Endodermal cell (in vitro differentiated cells): ENCODE results near the gene C14orf119. TPM values are rescaled to one million over a fixed set of nuclear protein-coding genes. Genes with fewer than 3 reads are reported as not detected.

Experiments
- DNase-seq: peaks from one replicate; pipeline ENCODE4 v3.0.0-alpha.2; 2017
- H3K27ac ChIP-seq: 2 replicates; pipeline ENCODE4 v1.5.1; 2013; ENCODE audit warnings: mild to moderate bottlenecking, low read depth, low read length, moderate library complexity
- H3K27me3 ChIP-seq: 2 replicates; pipeline ENCODE4 v1.6.1; 2013; ENCODE audit warnings: mild to moderate bottlenecking, low read length, moderate library complexity; ENCODE audit not compliant: insufficient read depth, control insufficient read depth, poor library complexity, severe bottlenecking
- H3K36me3 ChIP-seq: 2 replicates; pipeline ENCODE4 v1.7.0; 2013; ENCODE audit warnings: mild to moderate bottlenecking, low read length, moderate library complexity; ENCODE audit not compliant: control insufficient read depth, insufficient read depth
- H3K4me1 ChIP-seq: one replicate; pipeline ENCODE4 v1.7.0; 2013; ENCODE audit warnings: low read length; ENCODE audit not compliant: control insufficient read depth, insufficient read depth
- H3K4me3 ChIP-seq: 2 replicates; pipeline ENCODE4 v1.5.1; 2013; ENCODE audit warnings: mild to moderate bottlenecking, low read length, moderate library complexity
- H3K9ac ChIP-seq: 2 replicates; pipeline ENCODE4 v1.6.1; 2013; ENCODE audit warnings: mild to moderate bottlenecking, low read length, moderate library complexity; ENCODE audit not compliant: poor library complexity, severe bottlenecking; ENCODE audit errors: extremely low read depth
- H3K9me3 ChIP-seq: 2 replicates; pipeline ENCODE4 v1.6.1; 2013; ENCODE audit warnings: mild to moderate bottlenecking, low read length, moderate library complexity; ENCODE audit not compliant: control insufficient read depth
- H3K27ac Mint-ChIP-seq: 2 replicates; pipeline ENCODE4 v1.8.0; 2020; ENCODE audit warnings: mixed read lengths
- H3K27me3 Mint-ChIP-seq: 2 replicates; pipeline ENCODE4 v1.8.0; 2021; ENCODE audit warnings: mild to moderate bottlenecking, mixed read lengths; ENCODE audit not compliant: insufficient read depth
- H3K36me3 Mint-ChIP-seq: 2 replicates; pipeline ENCODE4 v1.8.0; 2020; ENCODE audit warnings: low read depth, mixed read lengths
- H3K4me1 Mint-ChIP-seq: 2 replicates; pipeline ENCODE4 v1.8.0; 2020; ENCODE audit warnings: mixed read lengths
- H3K4me3 Mint-ChIP-seq: 2 replicates; pipeline ENCODE4 v1.8.0; 2020; ENCODE audit warnings: mild to moderate bottlenecking, moderate library complexity, mixed read lengths
- H3K9me3 Mint-ChIP-seq: 2 replicates; pipeline ENCODE4 v1.8.0; 2020; ENCODE audit warnings: mild to moderate bottlenecking, mixed read lengths
- CTCF ChIP-seq: fragments of 200-600 bp; sonication (generic); conservative IDR thresholded peaks from 2 replicates; pipeline ENCODE4 v1.5.0; 2021; ENCODE audit warnings: antibody characterized with exemption, mild to moderate bottlenecking
- WGBS, 2 experiments: methylation state at CpG; one replicate each; pipeline versions ENCODE4 v1.1.5 to v1.1.7; 2013; ENCODE audit warnings: missing lambda C conversion rate in 2 of 2, mixed read lengths in 1 of 2; ENCODE audit not compliant: insufficient coverage in 1 of 2, insufficient read length in 1 of 2; 5-methylcytosine and 5-hydroxymethylcytosine counted together
- total RNA-seq, 2 donors: library from RNA; stranded (reverse); fragmentation: NEBNext Ultra II Directional in 1 of 2; extraction: Animal tissue kit (Norgen Biotek cat#: 25700) in 1 of 2; gene quantifications; 2 replicates in 1 of 2; 3 replicates in 1 of 2; pipeline ENCODE4 v1.2.1, GENCODE V29; 2021

C14orf119 gene
- total RNA-seq, 2 donors from 2014 or later = 76.7 to 82.9 TPM

- peak overlapping the region; percentile 90 for H3K4me3 Mint-ChIP-seq
- no peak for TF ChIP-seq CTCF
- no peaks in the 10 kb centered on the region for H3K9me3 ChIP-seq
- peak; percentile 53 for DNase-seq
- H3K9me3 Mint-ChIP-seq = no peaks in the 10 kb centered on the region
- peak overlapping the region; percentile 90 for H3K4me3 ChIP-seq
- peaks cover 67% of the 10 kb centered on the region for H3K36me3 ChIP-seq
- peaks cover 66% of the 10 kb centered on the region for H3K36me3 Mint-ChIP-seq
- WGBS, 2 experiments = 7 to 9% methylated on average over 6 to 10 of the region's 10 CpGs
- no peaks in the 10 kb centered on the region for H3K27me3 ChIP-seq
- peaks cover 58% of the 10 kb centered on the region for H3K4me1 Mint-ChIP-seq
- peak overlapping the region; percentile 88 for H3K9ac ChIP-seq
- no peaks in the 10 kb centered on the region for H3K27me3 Mint-ChIP-seq
- H3K27ac Mint-ChIP-seq = peak overlapping the region; percentile 97
- peaks cover 34% of the 10 kb centered on the region for H3K4me1 ChIP-seq
- H3K27ac ChIP-seq = peak overlapping the region; percentile 59
Measured at GRCh38 chr14:23070262-23071129, 24.8 kb upstream of the C14orf119 start.

GRCh38 chr14:23071244-23071920 is 23.9 kb upstream of the C14orf119 start:
- H3K9me3 Mint-ChIP-seq = no peaks in the 10 kb centered on the region
- peak overlapping the region; percentile 97 for H3K27ac Mint-ChIP-seq
- peak overlapping the region; percentile 90 for H3K4me3 Mint-ChIP-seq
- WGBS, 2 experiments = 2% methylated on average over 7 to 14 of the region's 14 CpGs
- Histone ChIP-seq H3K9ac (peak overlapping the region; percentile 88), H3K27me3 (no peaks in the 10 kb centered on the region), H3K36me3 (peaks cover 67% of the 10 kb centered on the region), H3K4me1 (peaks cover 39% of the 10 kb centered on the region), H3K27ac (peak overlapping the region; percentile 63), H3K4me3 (peak overlapping the region; percentile 90), H3K9me3 (no peaks in the 10 kb centered on the region)
- DNase-seq = peak; percentile 94
- no peak for TF ChIP-seq CTCF
- H3K36me3 Mint-ChIP-seq = peaks cover 64% of the 10 kb centered on the region
- H3K27me3 Mint-ChIP-seq = no peaks in the 10 kb centered on the region
- peaks cover 57% of the 10 kb centered on the region for H3K4me1 Mint-ChIP-seq

- Histone ChIP-seq H3K27ac (peak overlapping the region; percentile 63), H3K36me3 (peaks cover 67% of the 10 kb centered on the region), H3K4me1 (peaks cover 42% of the 10 kb centered on the region), H3K9me3 (no peaks in the 10 kb centered on the region), H3K4me3 (peak overlapping the region; percentile 90), H3K27me3 (no peaks in the 10 kb centered on the region), H3K9ac (no peak overlapping the region)
- Mint-ChIP-seq H3K4me3 (peak overlapping the region; percentile 90), H3K27ac (peak overlapping the region; percentile 97), H3K9me3 (no peaks in the 10 kb centered on the region), H3K36me3 (peaks cover 59% of the 10 kb centered on the region), H3K27me3 (no peaks in the 10 kb centered on the region), H3K4me1 (peaks cover 59% of the 10 kb centered on the region)
- 66 to 89% methylated on average over 3 to 5 of the region's 5 CpGs for WGBS, 2 experiments
- no peak for TF ChIP-seq CTCF
- peak; percentile 80 for DNase-seq
Measured at GRCh38 chr14:23071921-23072539, 23.3 kb upstream of the C14orf119 start.
